K562 (cell line): ENCODE measurements around the gene CCNYL1. TPM values are rescaled to one million over a fixed set of nuclear protein-coding genes. Genes with fewer than 3 reads are reported as not detected.

Experiments used
- CHD4 ChIP-seq: fragments of 200-600 bp; sonication (generic); IDR thresholded peaks from 3 replicates; pipeline ENCODE4 v1.6.1; 2012; ENCODE audit warnings: low read depth, mild to moderate bottlenecking, mixed read lengths, low read length, inconsistent platforms; ENCODE audit not compliant: insufficient read depth, insufficient replicate concordance, poor library complexity, severe bottlenecking
- ELF1 ChIP-seq: fragments of 200-800 bp; sonication (Bioruptor generic); IDR thresholded peaks from 2 replicates; pipeline ENCODE4 v1.6.1; 2016; ENCODE audit warnings: missing genetic modification characterization, missing compliant biosample characterization
- ETV5 ChIP-seq: sonication (generic); formaldehyde crosslinking; IDR thresholded peaks from 2 replicates; pipeline ENCODE4 v1.4.0; 2020; ENCODE audit warnings: low read depth, mild to moderate bottlenecking, missing genetic modification reagents
- GTF2E2 ChIP-seq: fragments of 200-800 bp; sonication (Bioruptor generic); IDR thresholded peaks from 2 replicates; pipeline ENCODE4 v1.6.1; 2016; ENCODE audit warnings: missing genetic modification characterization, missing compliant biosample characterization
- HDAC3 ChIP-seq: fragments of 450-650 bp; IDR thresholded peaks from 2 replicates; pipeline ENCODE4 v1.6.1; 2018; ENCODE audit warnings: borderline replicate concordance, mild to moderate bottlenecking, moderate library complexity; ENCODE audit not compliant: partially characterized antibody
- ILF3 ChIP-seq: fragments of 450-650 bp; IDR thresholded peaks from 2 replicates; pipeline ENCODE4 v1.6.1; 2018; ENCODE audit warnings: antibody characterized with exemption, mild to moderate bottlenecking, moderate library complexity, borderline replicate concordance
- JUNB ChIP-seq: fragments of 450-650 bp; formaldehyde crosslinking; conservative IDR thresholded peaks from 2 replicates; pipeline ENCODE4 v1.4.0; 2020; ENCODE audit warnings: mild to moderate bottlenecking
- PHF8 ChIP-seq: fragments of 200-600 bp; sonication (generic); IDR thresholded peaks from 2 replicates; pipeline ENCODE4 v1.6.1; 2012; ENCODE audit warnings: mixed run types, mild to moderate bottlenecking, inconsistent platforms, low read length, moderate library complexity, borderline replicate concordance
- TARDBP ChIP-seq: fragments of 450-650 bp; IDR thresholded peaks from 2 replicates; pipeline ENCODE4 v1.6.1; 2016
- TCFL5 ChIP-seq: fragments of 250-450 bp; sonication (Bioruptor Pico); conservative IDR thresholded peaks from 2 replicates; pipeline ENCODE4 v1.6.1; 2021; ENCODE audit warnings: mild to moderate bottlenecking, moderate library complexity, matching md5 sums
- TFAM ChIP-seq: fragments of 250-450 bp; sonication (Bioruptor Pico); conservative IDR thresholded peaks from 2 replicates; pipeline ENCODE4 v1.5.0; 2021; ENCODE audit warnings: mild to moderate bottlenecking, moderate library complexity
- ZFPM2 ChIP-seq: fragments of 250-450 bp; sonication (Bioruptor Pico); IDR thresholded peaks from 2 replicates; pipeline ENCODE4 v1.5.1; 2022; ENCODE audit warnings: mild to moderate bottlenecking
- ZNF408 ChIP-seq: fragments of 250-450 bp; sonication (Bioruptor Pico); IDR thresholded peaks from 2 replicates; pipeline ENCODE4 v1.4.0; 2020; ENCODE audit warnings: low read depth, mild to moderate bottlenecking, moderate library complexity
- ZSCAN29 ChIP-seq: fragments of 450-650 bp; IDR thresholded peaks from 2 replicates; pipeline ENCODE4 v1.6.1; 2017
- ZZZ3 ChIP-seq: fragments of 450-650 bp; IDR thresholded peaks from 2 replicates; pipeline ENCODE4 v1.6.1; 2016; ENCODE audit warnings: antibody characterized with exemption, mild to moderate bottlenecking, moderate library complexity
- polyA plus RNA-seq, 8 experiments: library from polyadenylated mRNA; depleted of rRNA in 4 of 8; stranded (reverse) in 5 of 8; unstranded in 3 of 8; fragments of >200 nt; fragmentation: Nextera tagmentation in 2 of 8; fragmentation: Illumina TruSeq in 1 of 8; extraction: Ambion mirVana in 2 of 8; extraction: Trizol in 1 of 8; gene quantifications; 2 replicates each; pipeline versions ENCODE4 v1.2.1 to v1.2.3, GENCODE V29; 2011 to 2014; ENCODE audit warnings: inconsistent platforms in 1 of 8, missing spikeins in 1 of 8
- total RNA-seq, 7 experiments: library from RNA; depleted of rRNA in 6 of 7; stranded (reverse); fragments of >200 nt in 6 of 7; fragmentation: Illumina TruSeq in 2 of 7; extraction: Trizol in 2 of 7; gene quantifications; 2 replicates each; pipeline versions ENCODE4 v1.2.1 to v1.2.3, GENCODE V29; 2011 to 2021; ENCODE audit warnings: low replicate concordance in 1 of 7
- TF ChIP-seq, protein P1 (sequence below): fragments of 450-650 bp; IDR thresholded peaks from 2 replicates; pipeline ENCODE4 v1.6.1; 2014; ENCODE audit warnings: low read depth, mild to moderate bottlenecking, moderate library complexity, borderline replicate concordance
- TF ChIP-seq, protein P2 (sequence below): fragments of 250-450 bp; sonication (Bioruptor Pico); IDR thresholded peaks from 2 replicates; pipeline ENCODE4 v1.4.0; 2020; ENCODE audit warnings: mild to moderate bottlenecking, moderate library complexity, borderline replicate concordance
- TF ChIP-seq, protein P3 (sequence below), 2 experiments: fragments of 450-650 bp in 1 of 2; IDR thresholded peaks; 2 replicates each; pipeline ENCODE4 v1.6.1; 2011 to 2017; ENCODE audit warnings: low read depth in 2 of 2, antibody characterized with exemption in 1 of 2, borderline replicate concordance in 1 of 2, low read length in 1 of 2, mild to moderate bottlenecking in 1 of 2, mixed read lengths in 1 of 2; ENCODE audit not compliant: control insufficient read depth in 1 of 2

The CCNYL1 gene
- total and polyA plus RNA-seq, 9 of the 15 experiments (the other 6 are each of a cell fraction or from before 2014, with no cell fraction given), result 1.9 to 7.5 (median 4.7) TPM

DNA sequence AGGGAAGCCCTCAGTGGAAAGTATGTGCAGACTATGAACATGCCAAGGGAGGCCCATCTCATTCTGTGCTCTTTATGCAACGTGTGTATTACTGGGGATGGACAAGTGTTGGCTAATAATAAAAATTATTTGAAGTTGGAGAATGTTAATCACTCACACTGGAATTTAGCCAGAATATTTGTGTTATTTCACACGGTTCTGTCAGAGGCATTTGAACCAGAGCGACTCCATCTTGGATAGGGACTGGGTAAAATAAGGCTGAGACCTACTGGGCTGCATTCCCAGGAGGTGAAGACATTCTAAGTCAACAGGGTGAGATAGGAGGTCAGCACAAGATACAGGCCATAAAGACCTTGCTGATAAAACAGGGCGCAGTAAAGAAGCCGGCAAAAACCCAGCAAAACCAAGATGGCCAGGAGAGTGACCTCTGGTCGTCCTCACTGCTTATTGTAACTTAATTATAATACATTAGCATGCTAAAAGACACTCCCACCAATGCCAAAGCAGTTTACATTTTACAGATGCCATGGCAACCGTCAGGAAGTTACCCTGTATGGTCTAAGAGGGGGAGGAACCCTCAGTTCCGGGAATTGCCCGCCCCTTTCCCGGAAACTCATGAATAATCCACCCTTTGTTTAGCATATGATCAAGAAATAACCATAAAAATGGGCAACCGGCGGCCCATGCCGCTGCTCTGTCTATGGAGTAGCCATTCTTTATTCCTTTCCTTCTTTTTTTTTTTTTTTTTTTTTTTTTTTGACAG is 60.8 kb downstream of the CCNYL1 start (continued):
- TF ChIP-seq, protein P1, sequence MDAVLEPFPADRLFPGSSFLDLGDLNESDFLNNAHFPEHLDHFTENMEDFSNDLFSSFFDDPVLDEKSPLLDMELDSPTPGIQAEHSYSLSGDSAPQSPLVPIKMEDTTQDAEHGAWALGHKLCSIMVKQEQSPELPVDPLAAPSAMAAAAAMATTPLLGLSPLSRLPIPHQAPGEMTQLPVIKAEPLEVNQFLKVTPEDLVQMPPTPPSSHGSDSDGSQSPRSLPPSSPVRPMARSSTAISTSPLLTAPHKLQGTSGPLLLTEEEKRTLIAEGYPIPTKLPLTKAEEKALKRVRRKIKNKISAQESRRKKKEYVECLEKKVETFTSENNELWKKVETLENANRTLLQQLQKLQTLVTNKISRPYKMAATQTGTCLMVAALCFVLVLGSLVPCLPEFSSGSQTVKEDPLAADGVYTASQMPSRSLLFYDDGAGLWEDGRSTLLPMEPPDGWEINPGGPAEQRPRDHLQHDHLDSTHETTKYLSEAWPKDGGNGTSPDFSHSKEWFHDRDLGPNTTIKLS, result peak; percentile 20; the same call in 1 of the 2 replicates
- TF ChIP-seq TARDBP (no peak), ZNF408 (no peak), TFAM (no peak), HDAC3 (no peak), ZSCAN29 (no peak), GTF2E2 (tag) (peak; percentile 98), PHF8 (no peak), ZZZ3 (no peak), ILF3 (no peak), ZFPM2 (CRISPR knock-in tag) (peak; percentile 98), ELF1 (tag) (peak; percentile 60), JUNB (CRISPR knock-in tag) (peak; percentile 59; the same call in 1 of the 2 replicates), CHD4 (no peak), ETV5 (CRISPR knock-in tag) (no peak), TCFL5 (CRISPR knock-in tag) (peak; percentile 99)
- TF ChIP-seq, protein P2, sequence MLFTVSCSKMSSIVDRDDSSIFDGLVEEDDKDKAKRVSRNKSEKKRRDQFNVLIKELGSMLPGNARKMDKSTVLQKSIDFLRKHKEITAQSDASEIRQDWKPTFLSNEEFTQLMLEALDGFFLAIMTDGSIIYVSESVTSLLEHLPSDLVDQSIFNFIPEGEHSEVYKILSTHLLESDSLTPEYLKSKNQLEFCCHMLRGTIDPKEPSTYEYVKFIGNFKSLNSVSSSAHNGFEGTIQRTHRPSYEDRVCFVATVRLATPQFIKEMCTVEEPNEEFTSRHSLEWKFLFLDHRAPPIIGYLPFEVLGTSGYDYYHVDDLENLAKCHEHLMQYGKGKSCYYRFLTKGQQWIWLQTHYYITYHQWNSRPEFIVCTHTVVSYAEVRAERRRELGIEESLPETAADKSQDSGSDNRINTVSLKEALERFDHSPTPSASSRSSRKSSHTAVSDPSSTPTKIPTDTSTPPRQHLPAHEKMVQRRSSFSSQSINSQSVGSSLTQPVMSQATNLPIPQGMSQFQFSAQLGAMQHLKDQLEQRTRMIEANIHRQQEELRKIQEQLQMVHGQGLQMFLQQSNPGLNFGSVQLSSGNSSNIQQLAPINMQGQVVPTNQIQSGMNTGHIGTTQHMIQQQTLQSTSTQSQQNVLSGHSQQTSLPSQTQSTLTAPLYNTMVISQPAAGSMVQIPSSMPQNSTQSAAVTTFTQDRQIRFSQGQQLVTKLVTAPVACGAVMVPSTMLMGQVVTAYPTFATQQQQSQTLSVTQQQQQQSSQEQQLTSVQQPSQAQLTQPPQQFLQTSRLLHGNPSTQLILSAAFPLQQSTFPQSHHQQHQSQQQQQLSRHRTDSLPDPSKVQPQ (CRISPR knock-in tag), result peak; percentile 97
- TF ChIP-seq, protein P3, sequence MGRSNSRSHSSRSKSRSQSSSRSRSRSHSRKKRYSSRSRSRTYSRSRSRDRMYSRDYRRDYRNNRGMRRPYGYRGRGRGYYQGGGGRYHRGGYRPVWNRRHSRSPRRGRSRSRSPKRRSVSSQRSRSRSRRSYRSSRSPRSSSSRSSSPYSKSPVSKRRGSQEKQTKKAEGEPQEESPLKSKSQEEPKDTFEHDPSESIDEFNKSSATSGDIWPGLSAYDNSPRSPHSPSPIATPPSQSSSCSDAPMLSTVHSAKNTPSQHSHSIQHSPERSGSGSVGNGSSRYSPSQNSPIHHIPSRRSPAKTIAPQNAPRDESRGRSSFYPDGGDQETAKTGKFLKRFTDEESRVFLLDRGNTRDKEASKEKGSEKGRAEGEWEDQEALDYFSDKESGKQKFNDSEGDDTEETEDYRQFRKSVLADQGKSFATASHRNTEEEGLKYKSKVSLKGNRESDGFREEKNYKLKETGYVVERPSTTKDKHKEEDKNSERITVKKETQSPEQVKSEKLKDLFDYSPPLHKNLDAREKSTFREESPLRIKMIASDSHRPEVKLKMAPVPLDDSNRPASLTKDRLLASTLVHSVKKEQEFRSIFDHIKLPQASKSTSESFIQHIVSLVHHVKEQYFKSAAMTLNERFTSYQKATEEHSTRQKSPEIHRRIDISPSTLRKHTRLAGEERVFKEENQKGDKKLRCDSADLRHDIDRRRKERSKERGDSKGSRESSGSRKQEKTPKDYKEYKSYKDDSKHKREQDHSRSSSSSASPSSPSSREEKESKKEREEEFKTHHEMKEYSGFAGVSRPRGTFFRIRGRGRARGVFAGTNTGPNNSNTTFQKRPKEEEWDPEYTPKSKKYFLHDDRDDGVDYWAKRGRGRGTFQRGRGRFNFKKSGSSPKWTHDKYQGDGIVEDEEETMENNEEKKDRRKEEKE (IDR thresholded peaks at IDR 0.05; ENCODE audit: borderline replicate concordance in 1 of 2, control insufficient read depth in 1 of 2, low read depth in 2 of 2, low read length in 1 of 2), result no peak
